HG03060 (cell line): Measurements from ENCODE around the gene GJA4.
"Not testable (repeated sequence)": the region's sequence is repeated elsewhere in the genome, so short reads cannot be mapped to it uniquely, and the experiment has no call there.

Source experiments
- ATAC-seq: cut with Tn5 transposase; IDR thresholded peaks from one replicate; pipeline ENCODE4 v1.9.1; 2021; ENCODE audit warnings: low read depth, moderate number of reproducible peaks; ENCODE audit not compliant: unreplicated experiment

GJA4 gene

DNA sequence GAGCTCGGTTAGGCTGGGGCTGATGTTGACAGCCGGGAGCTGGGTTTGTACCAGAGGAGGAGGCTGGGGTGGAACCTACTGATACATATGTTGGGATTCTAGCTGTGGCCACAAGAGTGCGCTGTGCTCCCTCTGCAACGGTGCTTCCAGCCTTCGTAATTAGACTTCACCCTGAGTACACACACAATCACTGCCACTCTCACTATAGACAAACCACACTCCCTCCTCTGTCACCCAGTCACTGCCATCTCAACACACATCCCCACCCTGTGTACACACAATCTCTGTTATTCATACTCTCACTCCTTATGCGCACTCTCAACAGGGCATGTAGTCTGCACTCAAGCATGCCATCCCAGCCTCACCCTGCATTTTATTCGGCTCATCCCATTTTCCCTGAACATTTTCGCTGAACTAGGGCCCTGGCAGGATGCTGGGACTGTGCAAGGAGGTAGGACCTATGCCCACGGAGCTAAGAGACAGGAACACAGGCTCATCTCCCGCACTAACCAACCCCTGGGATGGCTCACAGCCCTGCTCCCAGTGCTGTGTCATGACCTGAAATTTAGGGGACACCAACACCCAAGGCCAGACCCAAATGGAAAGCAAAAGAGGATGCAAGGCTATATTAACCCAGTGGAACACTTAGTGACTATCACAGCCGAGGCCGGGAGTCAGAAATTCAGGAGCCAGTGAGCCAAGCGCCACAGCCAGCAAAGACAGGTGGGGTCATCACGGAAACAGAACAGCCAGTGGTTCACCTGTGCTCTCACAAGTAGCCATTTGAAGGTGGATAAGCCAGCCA lies 6.1 kb upstream of the GJA4 start:
- ATAC-seq, result no peak

DNA sequence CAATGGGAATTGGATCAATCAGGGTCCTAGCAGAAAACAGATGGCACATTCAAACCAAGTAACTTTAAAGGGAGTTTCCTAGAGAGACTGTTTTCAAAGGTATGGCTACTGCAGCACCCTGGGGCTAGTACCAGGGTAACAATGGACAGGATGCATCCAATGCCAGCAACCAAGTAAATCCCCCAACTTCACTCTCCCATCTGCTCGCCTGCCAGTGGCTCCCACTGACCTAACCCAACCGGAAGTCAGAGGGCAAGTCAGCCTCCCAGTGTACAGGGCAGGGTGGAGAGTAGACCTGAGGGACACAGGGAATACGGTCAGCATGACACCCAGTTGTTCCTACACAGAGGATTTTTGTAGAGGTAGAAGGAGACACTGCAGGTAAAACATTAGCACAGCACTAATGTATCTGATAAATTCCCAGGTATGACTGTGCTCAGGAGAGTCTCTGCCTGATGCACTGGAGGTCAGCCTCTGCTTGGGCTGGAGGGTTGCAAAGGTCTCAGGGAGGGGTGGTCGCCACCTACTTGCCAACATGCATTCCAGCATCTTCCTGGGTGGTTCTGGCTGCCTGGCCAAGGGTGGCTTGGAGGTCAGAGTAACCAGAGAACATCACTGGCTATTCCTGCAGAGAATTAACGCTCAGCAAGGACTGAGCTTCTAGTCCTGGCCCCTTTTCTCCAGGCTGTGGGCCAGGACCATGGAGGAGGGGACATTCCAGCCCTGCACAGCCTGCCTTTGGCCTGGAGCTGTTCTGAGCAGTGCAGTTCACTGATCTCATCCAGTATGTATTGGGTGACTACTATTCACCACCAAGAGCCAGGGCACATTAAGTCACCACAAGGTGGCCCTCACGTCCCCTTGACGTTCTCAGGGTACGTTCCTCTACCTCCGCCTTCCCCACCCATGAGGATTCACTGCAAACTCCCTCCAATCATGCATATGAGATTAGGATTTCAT lies 5.1 kb upstream of the GJA4 start:
- no peak for ATAC-seq

DNA sequence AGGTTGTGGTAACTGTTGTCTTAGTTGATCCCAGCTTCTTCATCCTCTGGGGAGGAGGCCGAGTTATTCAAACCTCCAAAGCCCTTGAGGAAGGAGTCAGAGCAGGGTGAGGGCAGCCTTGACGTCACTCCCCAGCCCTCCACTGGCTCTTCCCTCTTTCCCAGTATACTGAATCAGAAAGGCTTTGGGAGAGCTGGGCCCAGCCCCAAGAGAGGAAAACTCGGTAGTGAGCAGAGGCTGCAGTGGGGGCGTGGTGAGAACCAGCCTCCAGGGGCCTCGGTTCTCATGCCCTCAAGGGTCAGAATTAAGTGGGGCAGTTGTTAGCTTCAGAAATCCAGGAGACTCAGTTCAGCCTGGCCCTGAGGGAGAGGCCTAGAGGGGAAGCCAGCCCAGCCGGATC lies 1.8 kb upstream of the GJA4 start:
- ATAC-seq, result no peak

DNA sequence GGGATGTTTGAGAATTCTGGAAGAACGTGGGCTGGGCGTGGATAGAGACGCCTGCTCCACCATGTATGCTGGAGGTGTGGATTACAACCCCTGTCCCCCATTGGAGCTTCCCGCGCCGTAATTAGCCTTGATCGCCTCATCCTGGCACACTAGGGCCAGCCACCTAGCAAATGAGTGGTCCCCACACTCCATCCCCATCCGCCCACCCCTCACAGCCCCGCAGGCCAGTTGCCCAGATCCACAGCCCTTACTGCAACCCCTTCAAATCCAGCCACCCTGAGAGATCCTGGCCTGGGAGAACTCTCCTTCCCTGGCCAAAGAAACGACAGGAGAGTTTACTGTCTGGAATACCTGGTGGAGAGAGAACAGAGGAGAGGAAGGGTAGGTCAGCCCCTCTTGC lies 375 bp upstream of the GJA4 start:
- no peak for ATAC-seq

DNA sequence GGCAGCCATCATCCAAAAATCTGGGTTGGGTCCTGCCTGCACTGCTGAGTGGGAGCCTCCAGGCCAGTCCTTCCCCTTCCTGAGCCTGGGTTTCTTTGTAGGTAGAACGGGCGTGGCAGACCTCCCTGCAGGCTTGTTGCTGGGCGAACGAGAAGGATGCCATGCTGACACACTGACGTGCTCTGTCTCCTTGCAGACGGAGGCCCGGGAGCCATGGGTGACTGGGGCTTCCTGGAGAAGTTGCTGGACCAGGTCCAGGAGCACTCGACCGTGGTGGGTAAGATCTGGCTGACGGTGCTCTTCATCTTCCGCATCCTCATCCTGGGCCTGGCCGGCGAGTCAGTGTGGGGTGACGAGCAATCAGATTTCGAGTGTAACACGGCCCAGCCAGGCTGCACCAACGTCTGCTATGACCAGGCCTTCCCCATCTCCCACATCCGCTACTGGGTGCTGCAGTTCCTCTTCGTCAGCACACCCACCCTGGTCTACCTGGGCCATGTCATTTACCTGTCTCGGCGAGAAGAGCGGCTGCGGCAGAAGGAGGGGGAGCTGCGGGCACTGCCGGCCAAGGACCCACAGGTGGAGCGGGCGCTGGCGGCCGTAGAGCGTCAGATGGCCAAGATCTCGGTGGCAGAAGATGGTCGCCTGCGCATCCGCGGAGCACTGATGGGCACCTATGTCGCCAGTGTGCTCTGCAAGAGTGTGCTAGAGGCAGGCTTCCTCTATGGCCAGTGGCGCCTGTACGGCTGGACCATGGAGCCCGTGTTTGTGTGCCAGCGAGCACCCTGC lies 1.4 kb downstream of the GJA4 start:
- no peak for ATAC-seq

DNA sequence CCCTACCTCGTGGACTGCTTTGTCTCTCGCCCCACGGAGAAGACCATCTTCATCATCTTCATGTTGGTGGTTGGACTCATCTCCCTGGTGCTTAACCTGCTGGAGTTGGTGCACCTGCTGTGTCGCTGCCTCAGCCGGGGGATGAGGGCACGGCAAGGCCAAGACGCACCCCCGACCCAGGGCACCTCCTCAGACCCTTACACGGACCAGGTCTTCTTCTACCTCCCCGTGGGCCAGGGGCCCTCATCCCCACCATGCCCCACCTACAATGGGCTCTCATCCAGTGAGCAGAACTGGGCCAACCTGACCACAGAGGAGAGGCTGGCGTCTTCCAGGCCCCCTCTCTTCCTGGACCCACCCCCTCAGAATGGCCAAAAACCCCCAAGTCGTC lies 2.0 kb downstream of the GJA4 start:
- ATAC-seq, result no peak

GRCh38 chr1:34795916-34796315 lies 3.1 kb downstream of the GJA4 start:
- no peak for ATAC-seq

GRCh38 chr1:34796990-34797389 lies 4.2 kb downstream of the GJA4 start:
- ATAC-seq, result no peak

DNA sequence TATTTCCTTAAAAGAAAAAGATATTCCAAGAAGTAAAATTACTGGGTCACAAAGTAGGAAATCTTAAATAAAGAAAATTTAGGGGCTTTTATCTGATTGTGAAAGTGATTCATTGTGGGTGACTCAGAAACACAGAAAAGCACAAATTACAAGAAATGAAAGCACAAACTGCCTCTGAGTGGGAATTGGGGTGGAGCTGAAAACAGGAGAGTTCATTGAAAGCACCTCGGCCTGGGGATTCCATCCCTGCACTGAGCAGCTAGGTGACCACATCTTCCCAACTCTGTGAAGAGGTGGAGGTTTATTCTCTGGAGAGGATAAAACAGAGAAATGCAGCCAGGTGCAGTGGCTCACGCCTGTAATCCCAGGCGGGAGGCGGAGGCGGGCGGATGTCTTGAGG lies 7.4 kb downstream of the GJA4 start:
- ATAC-seq, result no peak

- no peak for ATAC-seq
Observed at GRCh38 chr1:34803770-34804169, 11.0 kb downstream of the GJA4 start.

DNA sequence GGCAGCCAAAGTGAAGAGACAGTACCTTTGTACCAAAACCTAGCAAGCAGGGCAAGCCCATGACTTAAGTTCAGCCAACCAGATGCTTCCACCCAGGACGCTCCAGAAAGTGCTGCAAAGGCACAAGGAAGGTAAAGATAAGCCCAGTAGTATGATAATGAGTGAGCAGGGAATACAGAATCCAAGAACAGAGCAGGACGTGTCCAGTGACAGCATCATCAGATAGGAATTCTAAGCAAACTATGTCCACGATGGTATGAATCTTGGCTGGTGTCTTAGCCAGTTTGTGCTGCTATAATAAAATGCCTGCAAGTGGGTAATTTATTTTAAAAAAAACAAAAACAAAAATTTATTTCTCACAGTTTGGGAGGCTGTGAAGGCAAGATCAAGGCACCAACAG lies 13.6 kb downstream of the GJA4 start:
- no peak for ATAC-seq

DNA sequence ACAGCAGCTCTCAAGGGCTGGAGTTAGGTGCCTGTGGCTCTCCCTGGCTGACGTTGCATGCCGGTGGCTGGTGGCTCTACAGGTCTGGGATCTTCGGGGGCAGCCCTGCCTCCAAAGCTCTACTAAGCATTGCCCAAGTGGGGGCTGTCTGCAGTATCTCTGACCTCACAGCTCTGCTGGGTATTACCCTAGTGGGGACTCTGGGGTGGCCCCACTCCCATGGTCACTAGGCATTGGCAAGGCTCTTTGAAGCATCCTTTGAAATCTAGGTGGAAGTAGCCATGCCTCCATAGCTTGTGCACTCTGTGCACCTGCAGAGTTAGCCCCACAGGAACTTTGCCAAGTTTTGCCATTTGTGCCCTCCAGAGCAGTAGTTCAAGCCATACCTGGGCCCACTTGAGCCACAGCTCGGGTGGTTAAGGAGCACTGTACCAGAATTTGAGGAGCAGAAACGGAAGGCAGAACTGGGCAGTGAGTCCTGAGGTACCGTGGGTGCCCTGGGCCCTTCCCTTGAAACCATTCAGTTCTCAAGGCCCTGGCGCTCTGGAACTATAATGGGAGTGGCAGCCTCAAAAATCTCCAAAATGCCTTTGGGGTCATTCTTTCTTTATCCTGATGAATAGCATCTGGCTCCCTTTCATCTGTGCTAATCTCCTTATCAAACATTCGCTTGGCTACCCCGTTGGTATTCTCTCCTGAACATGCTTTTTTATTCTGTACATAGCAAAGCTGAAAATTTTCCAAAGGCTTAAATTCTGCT lies 15.4 kb downstream of the GJA4 start:
- ATAC-seq, result no peak

DNA sequence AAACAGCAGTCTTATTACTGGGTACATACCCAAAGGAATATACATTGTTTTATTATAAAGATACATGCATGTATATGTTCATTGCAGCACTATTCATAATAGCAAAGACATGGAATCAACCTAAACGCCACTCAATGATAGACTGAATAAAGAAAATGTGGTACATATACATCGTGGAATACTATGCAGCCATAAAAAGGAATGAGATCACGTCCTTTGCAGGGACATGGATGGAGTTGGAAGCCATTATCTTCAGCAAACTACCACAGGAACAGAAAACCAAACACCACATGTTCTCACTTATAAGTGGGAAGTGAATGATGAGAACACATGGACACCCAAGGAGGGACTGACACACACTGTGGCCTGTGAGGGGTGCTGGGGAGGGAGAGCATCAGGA lies 18.0 kb downstream of the GJA4 start:
- ATAC-seq, result not testable (repeated sequence)

DNA sequence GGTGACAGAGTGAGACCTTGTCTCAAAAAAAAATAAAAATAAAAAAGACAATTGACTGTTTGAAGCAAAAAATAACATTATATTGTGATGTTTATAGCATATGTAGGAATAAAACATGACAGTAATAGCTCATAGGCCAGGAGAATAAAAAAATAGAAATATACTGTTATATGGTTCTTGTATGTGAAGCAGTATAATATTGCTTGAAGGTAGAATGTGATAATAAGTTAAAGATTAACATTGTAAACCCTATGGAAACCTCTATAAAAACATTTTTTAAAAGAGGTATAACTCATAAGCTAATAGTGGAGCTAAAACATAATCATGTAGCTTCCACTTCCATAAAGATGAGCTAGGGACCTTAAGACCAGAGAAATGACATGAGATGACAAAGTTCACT lies 23.5 kb downstream of the GJA4 start:
- no peak for ATAC-seq

- ATAC-seq, result no peak
Observed at GRCh38 chr1:34816778-34817177, 24.0 kb downstream of the GJA4 start.

GRCh38 chr1:34818862-34819261 lies 26.1 kb downstream of the GJA4 start:
- not testable (repeated sequence) for ATAC-seq

DNA sequence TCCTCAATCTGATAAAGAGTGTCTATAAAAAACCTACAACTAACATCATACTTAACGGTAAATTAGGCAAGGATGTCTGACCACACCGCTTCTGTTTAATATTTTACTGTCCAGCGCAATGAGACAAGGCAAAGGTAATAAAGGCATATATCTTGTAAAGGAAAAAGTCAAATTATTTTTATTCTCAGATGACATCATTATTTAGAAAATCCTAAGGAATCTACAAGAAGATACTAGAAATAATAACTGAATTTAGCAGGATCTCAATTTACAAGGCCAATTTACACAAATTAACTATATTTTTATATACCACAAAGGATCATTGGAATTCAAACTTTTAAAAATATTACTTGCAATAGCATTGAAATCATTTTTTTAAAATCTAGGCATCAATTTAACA lies 29.4 kb downstream of the GJA4 start:
- no peak for ATAC-seq

GRCh38 chr1:34824817-34825454 lies 32.1 kb downstream of the GJA4 start:
- no peak for ATAC-seq

GRCh38 chr1:34825455-34826091 lies 32.8 kb downstream of the GJA4 start:
- ATAC-seq, result no peak
